ENCODE measurements around the gene ARMC3. TPM values are rescaled to one million over a fixed set of nuclear protein-coding genes. Genes with fewer than 3 reads are reported as not detected.

The ARMC3 gene
- total and polyA plus RNA-seq, 12 donors, result 0.17 TPM; not detected in 11

DNA sequence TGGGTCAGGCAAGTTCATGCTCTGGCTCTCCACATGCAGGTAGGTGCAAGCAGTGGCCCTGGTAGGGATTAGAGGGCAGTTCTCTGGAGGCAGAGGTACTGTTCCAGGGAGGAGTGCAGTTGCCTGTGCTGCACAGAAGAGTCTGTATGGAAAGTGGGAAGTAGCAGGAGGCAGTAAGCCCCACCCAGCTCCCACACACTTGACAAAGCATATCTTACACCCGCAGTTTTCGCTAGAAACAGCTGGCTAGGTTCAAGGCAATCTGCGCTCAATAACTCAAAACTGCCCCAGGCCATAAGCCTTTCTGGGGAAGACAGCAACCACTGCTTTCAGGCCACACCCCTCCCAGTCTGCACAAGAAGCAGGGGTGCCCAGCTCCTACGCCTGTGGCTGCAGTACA is 33.1 kb upstream of the ARMC3 start:
- no peak overlapping the region for H3K27ac ChIP-seq
- intact Hi-C loops (cut with DNase I), result no loop called here
- no peak overlapping the region for H3K4me3 ChIP-seq
- DNase-seq, result no peak
- 60 to 94% (median 69%) methylated on average over 4 of the region's 4 CpGs for WGBS, 4 donors
- peaks cover 0 to 6% (median 0%) of the 10 kb centered on the region in 3 donors for H3K9me3 ChIP-seq (replicated peaks in 1 of 3)
- no peaks in the 10 kb centered on the region for H3K36me3 ChIP-seq (replicated peaks in 1 of 2)
- H3K27me3 ChIP-seq, result no peaks in the 10 kb centered on the region
- TF ChIP-seq POLR2A (IDR thresholded peaks at IDR 0.05), result no peak
- TF ChIP-seq, protein P1, sequence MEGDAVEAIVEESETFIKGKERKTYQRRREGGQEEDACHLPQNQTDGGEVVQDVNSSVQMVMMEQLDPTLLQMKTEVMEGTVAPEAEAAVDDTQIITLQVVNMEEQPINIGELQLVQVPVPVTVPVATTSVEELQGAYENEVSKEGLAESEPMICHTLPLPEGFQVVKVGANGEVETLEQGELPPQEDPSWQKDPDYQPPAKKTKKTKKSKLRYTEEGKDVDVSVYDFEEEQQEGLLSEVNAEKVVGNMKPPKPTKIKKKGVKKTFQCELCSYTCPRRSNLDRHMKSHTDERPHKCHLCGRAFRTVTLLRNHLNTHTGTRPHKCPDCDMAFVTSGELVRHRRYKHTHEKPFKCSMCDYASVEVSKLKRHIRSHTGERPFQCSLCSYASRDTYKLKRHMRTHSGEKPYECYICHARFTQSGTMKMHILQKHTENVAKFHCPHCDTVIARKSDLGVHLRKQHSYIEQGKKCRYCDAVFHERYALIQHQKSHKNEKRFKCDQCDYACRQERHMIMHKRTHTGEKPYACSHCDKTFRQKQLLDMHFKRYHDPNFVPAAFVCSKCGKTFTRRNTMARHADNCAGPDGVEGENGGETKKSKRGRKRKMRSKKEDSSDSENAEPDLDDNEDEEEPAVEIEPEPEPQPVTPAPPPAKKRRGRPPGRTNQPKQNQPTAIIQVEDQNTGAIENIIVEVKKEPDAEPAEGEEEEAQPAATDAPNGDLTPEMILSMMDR (IDR thresholded peaks at IDR 0.05), result no peak
- H3K4me1 ChIP-seq (replicated peaks in 1 of 2), result no peaks in the 10 kb centered on the region

DNA sequence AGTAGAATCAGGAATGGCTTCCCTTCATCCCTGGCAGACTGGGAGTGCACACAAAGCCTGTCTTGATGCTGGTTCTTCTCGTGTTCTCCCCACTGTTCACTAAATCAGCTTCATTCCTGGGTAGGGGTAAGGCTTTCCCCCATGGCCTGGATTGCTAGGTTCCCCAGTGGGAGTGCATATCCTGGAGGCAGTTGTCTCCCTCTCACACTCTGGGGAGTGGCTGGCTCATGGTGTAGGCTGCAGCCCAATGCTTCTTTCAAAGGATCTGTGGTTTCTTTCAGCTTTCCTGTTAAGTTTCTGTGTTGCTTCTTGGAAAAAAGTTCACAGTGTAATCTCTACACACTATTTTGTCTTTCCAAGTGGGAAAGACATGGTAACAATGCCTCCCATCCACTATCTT is 32.6 kb upstream of the ARMC3 start:
- WGBS, 4 donors, result 50 to 82% (median 71%) methylated on average over 1 of the region's 1 CpG
- H3K9me3 ChIP-seq (replicated peaks in 1 of 3), result peaks cover 0 to 6% (median 0%) of the 10 kb centered on the region in 3 donors
- H3K4me1 ChIP-seq (replicated peaks in 1 of 2), result no peaks in the 10 kb centered on the region
- intact Hi-C loops (cut with DNase I), result no loop called here
- H3K27ac ChIP-seq, result no peak overlapping the region
- no peaks in the 10 kb centered on the region for H3K27me3 ChIP-seq
- no peak for DNase-seq
- TF ChIP-seq, protein P1 (IDR thresholded peaks at IDR 0.05), result no peak
- TF ChIP-seq POLR2A (IDR thresholded peaks at IDR 0.05), result no peak
- H3K4me3 ChIP-seq, result no peak overlapping the region
- no peaks in the 10 kb centered on the region for H3K36me3 ChIP-seq (replicated peaks in 1 of 2)

DNA sequence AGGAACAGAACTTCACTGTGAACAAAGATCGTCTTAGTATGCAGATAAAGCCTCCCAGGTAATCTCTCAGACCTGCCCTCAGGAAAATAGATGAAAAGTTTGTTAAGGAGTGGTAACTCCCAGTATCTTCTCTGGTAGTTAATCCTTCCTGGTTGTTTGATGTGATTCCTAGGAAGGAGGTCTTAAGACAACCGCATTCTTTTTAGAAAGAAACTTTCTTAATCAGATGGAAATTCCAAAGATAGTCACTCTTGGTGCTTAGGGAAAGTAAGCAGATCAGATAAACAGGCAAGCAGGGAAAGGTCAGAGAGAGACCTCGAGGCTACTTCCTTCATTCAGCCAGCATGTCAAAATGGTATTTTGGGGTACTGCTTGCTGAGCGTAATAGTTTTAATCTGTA is 30.5 kb upstream of the ARMC3 start:
- TF ChIP-seq POLR2A (IDR thresholded peaks at IDR 0.05), result no peak
- TF ChIP-seq, protein P1 (IDR thresholded peaks at IDR 0.05), result no peak
- intact Hi-C loops (cut with DNase I), result no loop called here

DNA sequence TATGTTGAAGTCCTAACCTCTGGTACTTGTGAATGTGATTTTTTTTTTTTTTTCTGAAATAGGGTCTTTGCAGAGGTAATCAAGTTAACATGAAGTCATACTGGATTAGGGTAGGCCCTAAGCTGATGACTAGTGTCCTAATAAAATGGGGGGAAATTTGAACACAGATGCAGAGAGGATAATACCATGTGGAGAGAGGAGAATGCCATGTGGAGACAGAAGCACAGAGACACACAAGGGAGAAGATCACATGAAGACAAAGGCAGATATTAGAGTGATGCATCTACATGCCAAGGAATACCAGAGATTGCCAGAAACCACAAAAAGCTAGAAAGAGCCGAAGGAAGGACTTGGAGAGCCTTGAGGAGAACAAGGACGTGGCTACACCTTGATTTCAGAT is 28.5 kb upstream of the ARMC3 start:
- WGBS, 4 donors, result 66 to 81% (median 69%) methylated on average over 2 of the region's 2 CpGs
- H3K4me3 ChIP-seq, result no peak overlapping the region
- DNase-seq, result no peak
- TF ChIP-seq POLR2A (IDR thresholded peaks at IDR 0.05), result no peak
- TF ChIP-seq, protein P1 (IDR thresholded peaks at IDR 0.05), result no peak
- H3K27me3 ChIP-seq, result no peaks in the 10 kb centered on the region
- intact Hi-C loops (cut with DNase I), result no loop called here
- H3K4me1 ChIP-seq (replicated peaks in 1 of 2), result no peaks in the 10 kb centered on the region
- H3K9me3 ChIP-seq (replicated peaks in 1 of 3), result no peaks in the 10 kb centered on the region
- H3K36me3 ChIP-seq (replicated peaks in 1 of 2), result no peaks in the 10 kb centered on the region
- H3K27ac ChIP-seq, result no peak overlapping the region

More for the DNA sequence above, 30.5 kb upstream of the ARMC3 start:
- Histone ChIP-seq H3K9me3 (replicated peaks in 1 of 3) (no peaks in the 10 kb centered on the region), H3K4me3 (no peak overlapping the region), H3K4me1 (replicated peaks in 1 of 2) (no peaks in the 10 kb centered on the region), H3K27ac (no peak overlapping the region), H3K36me3 (replicated peaks in 1 of 2) (no peaks in the 10 kb centered on the region), H3K27me3 (no peaks in the 10 kb centered on the region)
- no peak for DNase-seq
- 42 to 79% (median 64%) methylated on average over 4 of the region's 4 CpGs for WGBS, 4 donors

Data from adrenal gland (tissue), 12 donors.